Measurements from ENCODE around the gene NFYC.

DNA sequence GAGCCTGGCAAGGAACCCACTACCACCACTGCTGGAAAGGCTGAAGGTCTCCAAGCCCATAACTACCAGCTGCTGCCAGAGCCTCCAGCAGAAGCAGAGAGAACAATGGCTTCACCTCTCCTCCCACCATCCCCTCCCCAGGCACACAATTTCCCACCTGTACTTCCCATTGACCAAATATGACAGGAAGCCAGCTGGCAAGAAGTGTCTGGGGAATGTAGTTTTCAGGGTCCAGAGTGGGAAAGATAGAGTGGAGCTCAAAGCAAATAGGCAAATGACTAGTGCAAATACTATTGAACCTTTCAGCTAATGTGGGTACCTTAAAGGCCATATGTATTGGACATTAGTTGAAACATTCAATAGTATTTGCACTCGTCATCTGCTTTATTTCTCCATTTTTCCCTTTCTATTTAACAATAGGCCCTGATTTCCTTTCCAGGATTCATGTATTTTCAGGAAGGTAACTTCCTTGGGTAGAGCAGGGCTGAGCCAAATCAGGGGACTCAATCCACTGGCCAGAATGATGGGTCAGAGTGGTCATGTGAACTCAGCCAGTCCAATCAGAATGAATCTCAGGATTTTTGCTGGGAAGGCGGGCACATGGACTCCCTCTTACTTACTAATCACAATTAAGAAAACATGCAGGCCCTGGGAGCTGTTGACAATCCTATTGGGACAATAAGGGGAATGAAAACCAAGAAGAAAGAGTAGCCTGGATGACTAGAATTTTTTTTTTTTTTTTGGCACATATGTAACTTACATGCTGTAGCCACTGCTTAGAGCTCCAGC, 12.1 kb upstream of the NFYC start:
- TF ChIP-seq, protein P1, sequence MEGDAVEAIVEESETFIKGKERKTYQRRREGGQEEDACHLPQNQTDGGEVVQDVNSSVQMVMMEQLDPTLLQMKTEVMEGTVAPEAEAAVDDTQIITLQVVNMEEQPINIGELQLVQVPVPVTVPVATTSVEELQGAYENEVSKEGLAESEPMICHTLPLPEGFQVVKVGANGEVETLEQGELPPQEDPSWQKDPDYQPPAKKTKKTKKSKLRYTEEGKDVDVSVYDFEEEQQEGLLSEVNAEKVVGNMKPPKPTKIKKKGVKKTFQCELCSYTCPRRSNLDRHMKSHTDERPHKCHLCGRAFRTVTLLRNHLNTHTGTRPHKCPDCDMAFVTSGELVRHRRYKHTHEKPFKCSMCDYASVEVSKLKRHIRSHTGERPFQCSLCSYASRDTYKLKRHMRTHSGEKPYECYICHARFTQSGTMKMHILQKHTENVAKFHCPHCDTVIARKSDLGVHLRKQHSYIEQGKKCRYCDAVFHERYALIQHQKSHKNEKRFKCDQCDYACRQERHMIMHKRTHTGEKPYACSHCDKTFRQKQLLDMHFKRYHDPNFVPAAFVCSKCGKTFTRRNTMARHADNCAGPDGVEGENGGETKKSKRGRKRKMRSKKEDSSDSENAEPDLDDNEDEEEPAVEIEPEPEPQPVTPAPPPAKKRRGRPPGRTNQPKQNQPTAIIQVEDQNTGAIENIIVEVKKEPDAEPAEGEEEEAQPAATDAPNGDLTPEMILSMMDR (IDR thresholded peaks at IDR 0.05): no peak
- no peak for TF ChIP-seq POLR2A (IDR thresholded peaks at IDR 0.05)
